ENCODE measurements around the gene LZTR1.
"Not testable (repeated sequence)": the region's sequence is repeated elsewhere in the genome, so short reads cannot be mapped to it uniquely, and the experiment has no call there.

Gene LZTR1

DNA sequence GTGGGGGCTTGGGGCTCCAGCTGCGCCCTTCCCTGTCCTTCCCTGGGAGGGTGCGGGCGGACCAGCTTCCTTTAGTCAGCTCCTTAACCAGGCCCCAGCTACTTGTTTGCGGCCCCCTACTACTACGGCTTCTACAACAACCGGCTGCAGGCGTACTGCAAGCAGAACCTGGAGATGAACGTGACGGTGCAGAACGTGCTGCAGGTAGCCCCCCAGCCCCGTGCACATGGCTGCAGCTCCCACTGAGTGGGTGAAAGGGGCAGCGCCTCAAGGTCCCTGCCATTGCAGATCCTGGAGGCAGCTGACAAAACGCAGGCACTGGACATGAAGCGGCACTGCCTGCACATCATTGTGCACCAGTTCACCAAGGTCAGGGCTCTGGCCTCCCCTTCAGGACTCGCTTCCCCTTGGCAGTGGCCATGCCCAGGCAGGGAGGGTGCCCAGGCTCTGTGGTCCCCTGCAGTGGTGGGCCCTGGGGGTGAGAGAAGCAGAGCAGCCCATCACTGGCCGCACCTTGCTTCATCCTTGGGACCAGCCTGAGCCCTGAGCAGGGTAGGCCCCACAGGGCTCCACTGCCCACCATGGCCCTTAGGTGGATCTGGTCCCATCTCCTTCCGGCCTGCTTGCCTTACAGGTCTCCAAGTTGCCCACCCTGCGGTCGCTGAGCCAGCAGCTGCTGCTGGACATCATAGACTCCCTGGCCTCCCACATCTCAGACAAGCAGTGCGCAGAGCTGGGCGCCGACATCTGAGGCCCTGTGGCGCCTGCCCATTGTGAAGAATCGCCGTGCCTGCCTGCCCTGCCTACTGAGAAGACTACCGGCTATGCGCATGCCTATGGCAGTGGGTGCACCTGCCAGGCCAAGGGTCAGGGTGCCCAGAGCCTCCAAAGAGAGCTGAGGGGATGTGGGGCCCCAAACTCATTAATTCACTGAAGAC is 14.8 kb downstream of the LZTR1 start:
- Histone ChIP-seq H3K4me1 (ENCODE audit: insufficient read depth, low read length) (peaks cover 8% of the 10 kb centered on the region), H3K27ac (ENCODE audit: low read length) (no peak overlapping the region), H3K4me3 (ENCODE audit: low read length) (no peak overlapping the region), H3K27me3 (ENCODE audit: insufficient read depth, low read length) (no peaks in the 10 kb centered on the region), H3K9ac (ENCODE audit: low read depth, low read length) (no peak overlapping the region), H3K36me3 (ENCODE audit: insufficient read depth, low read depth, low read length) (peaks cover 38% of the 10 kb centered on the region), H3K9me3 (ENCODE audit: insufficient read depth, low read depth, low read length) (no peaks in the 10 kb centered on the region)

GRCh38 chr22:20997536-20998257 is 15.6 kb downstream of the LZTR1 start:
- H3K36me3 ChIP-seq (ENCODE audit: insufficient read depth, low read depth, low read length), result peaks cover 29% of the 10 kb centered on the region

DNA sequence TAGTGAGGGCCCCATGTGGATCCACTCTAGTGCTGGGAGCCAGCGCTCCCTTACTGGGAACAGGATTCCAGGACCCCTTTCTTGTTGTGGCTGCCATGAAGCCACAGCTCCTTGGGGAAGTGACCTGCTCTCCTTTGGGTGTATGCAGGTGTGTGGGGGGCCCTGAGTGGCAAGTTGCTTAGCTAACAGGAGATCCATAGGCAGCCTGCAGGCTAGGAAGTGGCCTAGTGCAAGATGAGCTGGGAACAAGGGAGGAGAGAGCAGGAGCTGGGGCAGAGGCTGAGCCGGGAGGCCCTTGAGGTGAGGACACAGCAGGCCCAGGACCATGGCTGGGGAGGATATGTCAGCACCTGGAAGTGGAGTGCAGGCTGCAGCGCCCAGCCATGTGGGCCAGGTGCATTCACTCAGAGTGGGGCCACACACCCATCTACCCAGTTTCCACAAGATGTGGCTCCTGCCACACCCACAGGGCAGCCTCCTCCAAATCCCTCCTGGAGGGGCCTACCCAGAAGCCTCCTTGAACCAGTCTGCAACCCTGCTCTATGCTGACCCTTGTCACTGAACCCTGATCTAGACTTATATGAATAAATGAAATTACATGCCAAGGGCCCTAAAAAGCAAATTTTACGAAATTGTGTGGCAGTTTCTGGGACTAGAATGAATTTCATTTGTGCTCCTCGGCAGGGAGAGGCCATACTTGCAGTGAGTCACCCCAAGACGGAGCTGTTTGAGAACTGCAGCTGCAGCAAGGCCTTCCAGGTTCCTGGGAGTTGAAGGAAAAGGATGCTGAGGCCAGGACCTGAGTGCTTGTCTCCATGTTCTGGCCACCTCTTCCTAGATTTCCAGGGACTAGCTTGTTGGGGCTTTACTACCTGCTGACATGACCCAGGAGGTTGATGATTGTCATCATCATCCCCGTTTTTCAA is 16.6 kb downstream of the LZTR1 start:
- Histone ChIP-seq H3K4me1 (ENCODE audit: insufficient read depth, low read length) (peaks cover 13% of the 10 kb centered on the region), H3K9ac (ENCODE audit: low read depth, low read length) (no peak overlapping the region), H3K27ac (ENCODE audit: low read length) (no peak overlapping the region), H3K4me3 (ENCODE audit: low read length) (no peak overlapping the region), H3K27me3 (ENCODE audit: insufficient read depth, low read length) (no peaks in the 10 kb centered on the region), H3K36me3 (ENCODE audit: insufficient read depth, low read depth, low read length) (peaks cover 29% of the 10 kb centered on the region), H3K9me3 (ENCODE audit: insufficient read depth, low read depth, low read length) (no peaks in the 10 kb centered on the region)

More at GRCh38 chr22:20997536-20998257, 15.6 kb downstream of the LZTR1 start:
- Histone ChIP-seq H3K27me3 (ENCODE audit: insufficient read depth, low read length) (no peaks in the 10 kb centered on the region), H3K27ac (ENCODE audit: low read length) (no peak overlapping the region), H3K4me1 (ENCODE audit: insufficient read depth, low read length) (peaks cover 8% of the 10 kb centered on the region), H3K9ac (ENCODE audit: low read depth, low read length) (no peak overlapping the region), H3K9me3 (ENCODE audit: insufficient read depth, low read depth, low read length) (no peaks in the 10 kb centered on the region), H3K4me3 (ENCODE audit: low read length) (no peak overlapping the region)

GRCh38 chr22:20999350-21000206 is 17.5 kb downstream of the LZTR1 start:
- Histone ChIP-seq H3K4me1 (ENCODE audit: insufficient read depth, low read length) (peaks cover 13% of the 10 kb centered on the region), H3K9ac (ENCODE audit: low read depth, low read length) (no peak overlapping the region), H3K27me3 (ENCODE audit: insufficient read depth, low read length) (no peaks in the 10 kb centered on the region), H3K4me3 (ENCODE audit: low read length) (no peak overlapping the region), H3K36me3 (ENCODE audit: insufficient read depth, low read depth, low read length) (peaks cover 29% of the 10 kb centered on the region), H3K27ac (ENCODE audit: low read length) (no peak overlapping the region), H3K9me3 (ENCODE audit: insufficient read depth, low read depth, low read length) (no peaks in the 10 kb centered on the region)

DNA sequence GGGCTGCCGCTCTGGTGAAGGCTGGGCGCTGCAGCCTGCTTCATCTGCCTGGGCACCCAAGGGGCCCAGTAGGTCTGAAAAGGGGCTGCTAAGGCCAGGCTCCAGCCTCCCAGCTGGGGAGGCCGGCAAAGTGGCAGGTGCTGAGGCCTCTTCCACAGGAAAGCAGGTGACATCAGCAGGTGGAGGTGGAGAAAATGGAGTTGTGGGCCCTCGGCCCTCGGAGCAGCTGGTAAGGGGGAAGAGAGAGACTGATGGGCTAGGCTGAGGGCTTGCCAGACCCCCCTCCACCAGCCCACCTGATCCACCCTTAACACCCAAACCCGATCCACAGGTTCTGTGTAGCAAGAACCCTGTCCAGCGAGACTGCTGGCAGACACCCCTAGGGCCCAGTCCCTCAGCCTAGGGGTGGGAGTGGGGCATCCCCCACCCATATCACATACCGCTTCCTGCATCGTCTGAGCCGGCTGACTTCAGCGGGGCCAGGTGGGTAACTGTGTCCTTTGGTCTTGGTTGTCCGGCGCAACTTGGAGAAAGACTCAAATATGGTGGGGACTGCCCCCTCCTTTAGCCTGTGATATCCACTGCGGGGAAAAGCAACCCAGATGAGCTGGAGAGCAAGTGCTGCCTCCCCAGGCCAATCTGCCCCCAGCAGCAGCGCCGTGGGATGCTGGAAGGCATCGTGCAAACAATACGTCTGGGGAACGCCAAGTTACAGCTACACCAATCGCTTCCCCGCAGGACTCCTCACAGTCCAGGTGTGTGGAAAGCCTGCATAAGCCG is 18.3 kb downstream of the LZTR1 start:
- H3K36me3 ChIP-seq (ENCODE audit: insufficient read depth, low read depth, low read length), result peaks cover 29% of the 10 kb centered on the region
- peaks cover 13% of the 10 kb centered on the region for H3K4me1 ChIP-seq (ENCODE audit: insufficient read depth, low read length)
- no peaks in the 10 kb centered on the region for H3K9me3 ChIP-seq (ENCODE audit: insufficient read depth, low read depth, low read length)
- no peaks in the 10 kb centered on the region for H3K27me3 ChIP-seq (ENCODE audit: insufficient read depth, low read length)
- no peak overlapping the region for H3K27ac ChIP-seq (ENCODE audit: low read length)
- peak overlapping the region; percentile 95 for H3K9ac ChIP-seq (ENCODE audit: low read depth, low read length)
- peak overlapping the region; percentile 91 for H3K4me3 ChIP-seq (ENCODE audit: low read length)

- Histone ChIP-seq H3K9me3 (ENCODE audit: insufficient read depth, low read depth, low read length) (no peaks in the 10 kb centered on the region), H3K27me3 (ENCODE audit: insufficient read depth, low read length) (no peaks in the 10 kb centered on the region), H3K4me3 (ENCODE audit: low read length) (peak overlapping the region; percentile 91), H3K36me3 (ENCODE audit: insufficient read depth, low read depth, low read length) (peaks cover 29% of the 10 kb centered on the region), H3K9ac (ENCODE audit: low read depth, low read length) (peak overlapping the region; percentile 95), H3K27ac (ENCODE audit: low read length) (peak overlapping the region; percentile 39), H3K4me1 (ENCODE audit: insufficient read depth, low read length) (peaks cover 13% of the 10 kb centered on the region)
Observed at GRCh38 chr22:21000987-21001600, 19.0 kb downstream of the LZTR1 start.

GRCh38 chr22:21001601-21002325 is 19.7 kb downstream of the LZTR1 start, which contains the start of gene THAP7:
THAP7 (minus strand) TSS chr22:21002118; CDS start chr22:21001911, 207 bp downstream.
- peak within 1 kb of the TSS; percentile 79 for H3K27ac ChIP-seq (ENCODE audit: low read length)
- H3K27me3 ChIP-seq (ENCODE audit: insufficient read depth, low read length), result no peaks in the 10 kb centered on the region
- H3K4me1 ChIP-seq (ENCODE audit: insufficient read depth, low read length), result peaks cover 13% of the 10 kb centered on the region
- no peaks in the 10 kb centered on the region for H3K9me3 ChIP-seq (ENCODE audit: insufficient read depth, low read depth, low read length)
- H3K9ac ChIP-seq (ENCODE audit: low read depth, low read length), result peak within 1 kb of the TSS; percentile 95
- peaks cover 25% of the 10 kb centered on the region for H3K36me3 ChIP-seq (ENCODE audit: insufficient read depth, low read depth, low read length)
- peak within 1 kb of the TSS; percentile 91 for H3K4me3 ChIP-seq (ENCODE audit: low read length)

GRCh38 chr22:21003782-21004181 is 21.7 kb downstream of the LZTR1 start:
- Histone ChIP-seq H3K27me3 (ENCODE audit: insufficient read depth, low read length) (no peaks in the 10 kb centered on the region), H3K9ac (ENCODE audit: low read depth, low read length) (no peak overlapping the region), H3K9me3 (ENCODE audit: insufficient read depth, low read depth, low read length) (no peaks in the 10 kb centered on the region), H3K4me3 (ENCODE audit: low read length) (no peak overlapping the region), H3K4me1 (ENCODE audit: insufficient read depth, low read length) (peaks cover 13% of the 10 kb centered on the region), H3K27ac (ENCODE audit: low read length) (no peak overlapping the region), H3K36me3 (ENCODE audit: insufficient read depth, low read depth, low read length) (peaks cover 14% of the 10 kb centered on the region; the same call in 1 of the 2 replicates)

GRCh38 chr22:21009208-21009607 is 27.1 kb downstream of the LZTR1 start:
- not testable (repeated sequence) for H3K27ac ChIP-seq (ENCODE audit: low read length); H3K9me3 ChIP-seq (ENCODE audit: insufficient read depth, low read depth, low read length); H3K36me3 ChIP-seq (ENCODE audit: insufficient read depth, low read depth, low read length); H3K9ac ChIP-seq (ENCODE audit: low read depth, low read length); H3K27me3 ChIP-seq (ENCODE audit: insufficient read depth, low read length); H3K4me3 ChIP-seq (ENCODE audit: low read length)
- peaks cover 13% of the 10 kb centered on the region for H3K4me1 ChIP-seq (ENCODE audit: insufficient read depth, low read length)

Data from iPS-20b (cell line).